HG02840 (cell line): ENCODE data around the gene OGT.

ENCODE experiments used
- ATAC-seq: cut with Tn5 transposase; IDR thresholded peaks from one replicate; pipeline ENCODE4 v1.9.1; 2021; ENCODE audit warnings: mild to moderate bottlenecking, moderate library complexity, moderate number of reproducible peaks; ENCODE audit not compliant: unreplicated experiment, low FRiP score

Gene OGT

GRCh38 chrX:71619193-71619592, 86.3 kb downstream of the OGT start:
- ATAC-seq: no peak

DNA sequence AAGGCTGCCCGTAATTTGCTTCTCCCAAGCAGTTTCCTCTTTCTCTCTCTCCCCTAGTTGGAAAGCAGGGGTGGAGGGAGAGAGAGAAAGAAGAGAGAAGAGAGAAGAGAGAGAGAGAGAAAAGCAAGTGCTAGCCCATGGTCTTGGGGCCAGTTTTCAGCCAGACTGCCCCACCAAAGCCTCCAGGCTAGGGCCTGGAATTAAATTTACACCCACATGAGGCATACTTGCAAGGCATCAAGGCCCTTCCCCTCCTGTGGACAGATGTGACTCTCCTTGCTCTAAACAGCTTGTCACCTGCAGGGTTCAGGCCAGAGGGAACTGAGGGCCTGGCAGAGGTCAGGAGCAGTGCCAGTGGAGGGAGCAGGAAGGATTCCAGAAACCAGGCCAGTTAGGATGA, 87.1 kb downstream of the OGT start:
- no peak for ATAC-seq

DNA sequence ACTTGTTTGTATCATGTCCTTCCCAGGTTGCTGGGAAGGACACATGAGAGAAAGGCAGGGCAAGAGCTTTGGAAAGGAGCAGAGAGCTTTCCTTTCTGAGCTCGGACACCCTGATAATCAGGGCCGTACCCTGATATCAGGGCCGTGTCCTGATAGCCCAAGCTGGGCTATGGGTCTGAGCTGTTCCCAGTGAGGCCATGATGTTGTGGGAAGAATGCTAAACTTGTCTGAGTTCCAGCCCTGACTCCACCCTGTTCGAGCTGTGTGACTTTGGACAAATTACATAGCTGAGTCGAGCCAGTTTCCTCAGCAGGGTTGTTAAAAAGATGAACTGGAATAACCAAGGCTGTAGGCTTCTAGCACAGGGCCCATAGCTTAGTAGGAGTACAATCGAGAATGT, 88.7 kb downstream of the OGT start:
- ATAC-seq: no peak

DNA sequence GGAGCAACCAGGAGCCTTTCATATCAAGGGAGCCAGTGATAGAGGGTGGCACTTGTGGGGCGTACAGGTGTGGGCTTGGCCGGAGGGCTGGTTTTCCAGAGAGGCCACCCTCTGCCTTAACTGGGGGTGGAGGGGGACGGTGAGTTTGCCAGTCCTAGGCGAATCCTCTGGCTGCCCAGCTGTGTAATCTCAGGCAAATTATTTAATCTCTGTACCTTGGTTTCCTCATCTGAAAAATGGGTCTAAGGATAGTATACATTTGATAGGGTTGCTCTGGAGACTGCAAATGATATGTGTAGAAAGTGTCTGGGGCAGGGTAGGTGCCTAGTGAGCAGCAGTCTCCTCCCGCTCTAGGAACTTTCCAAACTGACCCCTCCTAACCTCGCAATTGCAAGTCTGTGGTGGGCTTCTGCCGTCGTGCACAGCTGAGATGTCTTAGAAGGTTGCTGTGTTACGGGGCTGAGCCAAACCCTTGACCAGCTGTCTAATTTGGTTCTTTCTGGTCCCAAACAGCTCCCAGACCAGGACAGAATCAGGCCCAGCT, 89.2 kb downstream of the OGT start:
- no peak for ATAC-seq

GRCh38 chrX:71622576-71623450, 89.9 kb downstream of the OGT start:
- ATAC-seq: peak; percentile 51

DNA sequence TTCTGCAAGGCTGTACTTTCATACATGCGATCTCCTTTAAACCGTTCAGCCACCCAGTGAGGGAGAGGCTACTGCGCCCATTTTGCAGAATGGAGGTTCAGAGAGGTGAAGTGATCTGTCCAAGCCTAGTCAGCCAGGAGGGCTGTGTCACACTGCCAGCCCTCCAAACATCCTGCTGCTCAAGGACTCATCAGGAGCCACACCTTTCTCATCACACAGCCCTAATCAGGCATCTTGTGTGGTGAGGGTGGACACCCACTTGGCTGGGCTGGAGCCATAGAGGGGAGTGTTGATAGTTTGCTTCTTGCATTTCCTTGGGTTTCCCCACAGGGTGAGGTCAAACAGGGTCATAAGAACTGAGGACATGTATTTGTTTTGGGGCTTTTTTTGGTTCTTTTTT, 90.8 kb downstream of the OGT start:
- no peak for ATAC-seq

DNA sequence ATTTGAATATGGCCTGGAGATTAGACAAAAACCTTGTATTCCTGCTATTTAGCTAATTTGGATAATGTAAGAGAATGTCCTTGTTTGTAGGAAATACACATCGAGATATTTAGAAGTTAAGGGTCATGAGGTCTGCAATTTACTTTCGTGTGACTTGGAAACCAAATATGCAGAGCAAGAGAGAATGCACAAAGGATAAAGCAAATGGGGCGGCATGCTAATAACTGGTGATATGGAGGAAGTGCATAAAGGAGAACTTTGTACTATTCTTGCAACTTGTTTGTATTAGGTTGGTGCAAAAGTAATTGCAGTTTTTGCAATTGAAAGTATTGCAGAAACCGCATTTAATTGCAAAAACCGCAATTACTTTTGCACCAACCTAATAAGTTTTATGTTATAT, 92.6 kb downstream of the OGT start:
- no peak for ATAC-seq
